ENCODE results near the gene CCDC39.

The CCDC39 gene

GRCh38 chr3:180683816-180684215 is 4.5 kb upstream of the CCDC39 start:
- no peak overlapping the region for H3K9ac ChIP-seq (ENCODE audit: low read length)
- H3K27ac ChIP-seq (ENCODE audit: low read depth, low read length): no peak overlapping the region
- no peaks in the 10 kb centered on the region for H3K36me3 ChIP-seq (ENCODE audit: control insufficient read depth, insufficient read depth, low read length)
- H3K4me3 ChIP-seq (ENCODE audit: low read depth, low read length): no peak overlapping the region
- no peaks in the 10 kb centered on the region for H3K9me3 ChIP-seq (ENCODE audit: control insufficient read depth, insufficient read depth, low read depth, low read length)
- 0 out of 2 replicates have a peak, but pooled peaks cover 4% of the 10 kb centered on the region for H3K4me1 ChIP-seq (ENCODE audit: control insufficient read depth, insufficient read depth, low read length)
- H3K27me3 ChIP-seq (ENCODE audit: control insufficient read depth, insufficient read depth, low read length): peaks cover 5% of the 10 kb centered on the region; the same call in 1 of the 2 replicates

DNA sequence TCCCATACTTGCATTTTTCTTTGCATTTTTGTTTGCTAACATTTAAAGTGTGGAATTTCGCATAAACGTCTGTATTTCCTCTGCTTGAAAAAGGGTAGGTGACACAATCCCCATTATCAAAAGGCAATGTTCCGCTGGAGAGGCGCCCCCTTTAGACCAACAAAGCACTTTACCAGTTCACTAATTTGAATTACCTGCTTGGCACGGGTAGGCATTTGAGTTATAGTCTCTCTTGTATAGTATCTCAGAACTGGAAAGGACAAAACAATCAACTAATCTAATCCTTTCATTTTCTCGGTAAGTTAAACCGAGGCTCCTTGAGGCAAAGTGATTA is 775 bp upstream of the CCDC39 start:
- Histone ChIP-seq H3K9me3 (ENCODE audit: control insufficient read depth, insufficient read depth, low read depth, low read length) (no peaks in the 10 kb centered on the region), H3K4me3 (ENCODE audit: low read depth, low read length) (peak overlapping the region; percentile 87), H3K36me3 (ENCODE audit: control insufficient read depth, insufficient read depth, low read length) (no peaks in the 10 kb centered on the region), H3K9ac (ENCODE audit: low read length) (peak overlapping the region; percentile 46), H3K27me3 (ENCODE audit: control insufficient read depth, insufficient read depth, low read length) (peaks cover 17% of the 10 kb centered on the region), H3K27ac (ENCODE audit: low read depth, low read length) (no peak overlapping the region), H3K4me1 (ENCODE audit: control insufficient read depth, insufficient read depth, low read length) (0 out of 2 replicates have a peak, but pooled peaks cover 4% of the 10 kb centered on the region)

- no peaks in the 10 kb centered on the region for H3K9me3 ChIP-seq (ENCODE audit: control insufficient read depth, insufficient read depth, low read depth, low read length)
- H3K4me1 ChIP-seq (ENCODE audit: control insufficient read depth, insufficient read depth, low read length): no peaks in the 10 kb centered on the region
- peak overlapping the region; percentile 87 for H3K4me3 ChIP-seq (ENCODE audit: low read depth, low read length)
- H3K27ac ChIP-seq (ENCODE audit: low read depth, low read length): no peak overlapping the region
- no peak overlapping the region for H3K9ac ChIP-seq (ENCODE audit: low read length)
- no peaks in the 10 kb centered on the region for H3K36me3 ChIP-seq (ENCODE audit: control insufficient read depth, insufficient read depth, low read length)
- peaks cover 17% of the 10 kb centered on the region for H3K27me3 ChIP-seq (ENCODE audit: control insufficient read depth, insufficient read depth, low read length)
These were observed 1.1 kb downstream of the CCDC39 start for GRCh38 chr3:180678231-180678630.

- Histone ChIP-seq H3K4me1 (ENCODE audit: control insufficient read depth, insufficient read depth, low read length) (peaks cover 5% of the 10 kb centered on the region; the same call in 1 of the 2 replicates), H3K27me3 (ENCODE audit: control insufficient read depth, insufficient read depth, low read length) (no peaks in the 10 kb centered on the region), H3K4me3 (ENCODE audit: low read depth, low read length) (no peak overlapping the region), H3K9ac (ENCODE audit: low read length) (no peak overlapping the region), H3K27ac (ENCODE audit: low read depth, low read length) (no peak overlapping the region), H3K9me3 (ENCODE audit: control insufficient read depth, insufficient read depth, low read depth, low read length) (no peaks in the 10 kb centered on the region), H3K36me3 (ENCODE audit: control insufficient read depth, insufficient read depth, low read length) (no peaks in the 10 kb centered on the region)
These were observed 17.8 kb downstream of the CCDC39 start for GRCh38 chr3:180661444-180661843.

DNA sequence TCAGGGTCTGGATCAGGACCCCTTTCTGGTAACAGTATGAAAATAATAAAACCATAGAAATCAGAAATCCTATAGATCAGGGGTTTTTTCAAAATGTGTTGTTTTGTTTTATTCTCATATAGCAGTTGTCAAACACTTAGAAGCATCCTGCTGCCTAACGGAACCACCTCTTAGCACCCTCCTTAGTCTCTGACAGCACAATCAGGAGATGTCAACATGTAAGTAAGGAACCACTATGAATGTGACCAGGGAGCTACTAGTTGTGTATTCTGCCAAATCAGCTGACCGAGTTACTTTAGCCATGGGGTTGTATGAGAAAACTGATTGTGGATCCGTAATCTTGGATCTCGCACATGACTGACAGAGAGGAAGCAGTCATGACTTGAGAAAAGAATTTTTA is 22.2 kb downstream of the CCDC39 start:
- no peaks in the 10 kb centered on the region for H3K36me3 ChIP-seq (ENCODE audit: control insufficient read depth, insufficient read depth, low read length)
- no peaks in the 10 kb centered on the region for H3K9me3 ChIP-seq (ENCODE audit: control insufficient read depth, insufficient read depth, low read depth, low read length)
- H3K4me3 ChIP-seq (ENCODE audit: low read depth, low read length): no peak overlapping the region
- no peak overlapping the region for H3K9ac ChIP-seq (ENCODE audit: low read length)
- H3K27me3 ChIP-seq (ENCODE audit: control insufficient read depth, insufficient read depth, low read length): no peaks in the 10 kb centered on the region
- peaks cover 8% of the 10 kb centered on the region; the same call in 1 of the 2 replicates for H3K4me1 ChIP-seq (ENCODE audit: control insufficient read depth, insufficient read depth, low read length)
- no peak overlapping the region for H3K27ac ChIP-seq (ENCODE audit: low read depth, low read length)

GRCh38 chr3:180656406-180656805 is 22.9 kb downstream of the CCDC39 start:
- Histone ChIP-seq H3K27me3 (ENCODE audit: control insufficient read depth, insufficient read depth, low read length) (no peaks in the 10 kb centered on the region), H3K4me3 (ENCODE audit: low read depth, low read length) (no peak overlapping the region), H3K27ac (ENCODE audit: low read depth, low read length) (no peak overlapping the region), H3K9me3 (ENCODE audit: control insufficient read depth, insufficient read depth, low read depth, low read length) (no peaks in the 10 kb centered on the region), H3K4me1 (ENCODE audit: control insufficient read depth, insufficient read depth, low read length) (peaks cover 8% of the 10 kb centered on the region; the same call in 1 of the 2 replicates), H3K36me3 (ENCODE audit: control insufficient read depth, insufficient read depth, low read length) (no peaks in the 10 kb centered on the region), H3K9ac (ENCODE audit: low read length) (no peak overlapping the region)

DNA sequence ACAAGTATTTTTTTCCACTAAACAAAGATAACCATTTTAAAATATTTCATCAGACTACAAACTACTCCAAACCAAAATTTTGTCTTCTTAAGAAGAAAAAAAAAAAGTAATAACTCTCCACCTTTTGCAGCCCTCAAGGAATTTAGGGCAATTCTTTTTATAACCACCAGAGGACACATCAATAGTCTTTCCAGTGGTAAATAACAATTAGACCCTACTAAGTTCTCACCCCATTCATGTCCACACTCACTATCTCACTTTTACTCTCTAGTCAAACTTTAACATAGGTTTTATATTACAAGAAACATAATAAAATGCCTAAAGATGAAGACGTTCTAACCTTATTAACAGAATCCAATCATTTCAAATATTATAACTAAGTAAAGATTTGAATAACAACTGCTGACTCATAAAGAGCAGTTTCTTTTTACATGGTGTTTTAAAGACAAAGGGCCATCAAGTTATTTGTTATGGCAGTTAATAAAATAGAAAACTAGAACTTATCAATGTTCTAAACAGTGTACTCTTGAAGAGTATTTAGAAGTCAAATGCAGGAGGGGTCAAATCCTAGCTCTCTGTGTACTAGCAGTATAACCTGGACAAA is 33.0 kb downstream of the CCDC39 start:
- no peaks in the 10 kb centered on the region for H3K27me3 ChIP-seq (ENCODE audit: control insufficient read depth, insufficient read depth, low read length)
- no peak overlapping the region for H3K4me3 ChIP-seq (ENCODE audit: low read depth, low read length)
- H3K27ac ChIP-seq (ENCODE audit: low read depth, low read length): no peak overlapping the region
- H3K4me1 ChIP-seq (ENCODE audit: control insufficient read depth, insufficient read depth, low read length): no peaks in the 10 kb centered on the region
- no peaks in the 10 kb centered on the region for H3K36me3 ChIP-seq (ENCODE audit: control insufficient read depth, insufficient read depth, low read length)
- H3K9me3 ChIP-seq (ENCODE audit: control insufficient read depth, insufficient read depth, low read depth, low read length): no peaks in the 10 kb centered on the region
- no peak overlapping the region for H3K9ac ChIP-seq (ENCODE audit: low read length)

GRCh38 chr3:180640987-180641386 is 38.3 kb downstream of the CCDC39 start:
- no peak overlapping the region for H3K27ac ChIP-seq (ENCODE audit: low read depth, low read length)
- no peaks in the 10 kb centered on the region for H3K4me1 ChIP-seq (ENCODE audit: control insufficient read depth, insufficient read depth, low read length)
- H3K9ac ChIP-seq (ENCODE audit: low read length): no peak overlapping the region
- H3K27me3 ChIP-seq (ENCODE audit: control insufficient read depth, insufficient read depth, low read length): no peaks in the 10 kb centered on the region
- H3K4me3 ChIP-seq (ENCODE audit: low read depth, low read length): no peak overlapping the region
- H3K9me3 ChIP-seq (ENCODE audit: control insufficient read depth, insufficient read depth, low read depth, low read length): no peaks in the 10 kb centered on the region
- H3K36me3 ChIP-seq (ENCODE audit: control insufficient read depth, insufficient read depth, low read length): no peaks in the 10 kb centered on the region

- Histone ChIP-seq H3K9ac (ENCODE audit: low read length) (no peak overlapping the region), H3K36me3 (ENCODE audit: control insufficient read depth, insufficient read depth, low read length) (no peaks in the 10 kb centered on the region), H3K9me3 (ENCODE audit: control insufficient read depth, insufficient read depth, low read depth, low read length) (no peaks in the 10 kb centered on the region), H3K4me3 (ENCODE audit: low read depth, low read length) (no peak overlapping the region), H3K27ac (ENCODE audit: low read depth, low read length) (no peak overlapping the region), H3K27me3 (ENCODE audit: control insufficient read depth, insufficient read depth, low read length) (no peaks in the 10 kb centered on the region), H3K4me1 (ENCODE audit: control insufficient read depth, insufficient read depth, low read length) (no peaks in the 10 kb centered on the region)
These were observed 45.6 kb downstream of the CCDC39 start for GRCh38 chr3:180633722-180634121.

- no peaks in the 10 kb centered on the region for H3K27me3 ChIP-seq (ENCODE audit: control insufficient read depth, insufficient read depth, low read length)
- H3K9ac ChIP-seq (ENCODE audit: low read length): no peak overlapping the region
- H3K27ac ChIP-seq (ENCODE audit: low read depth, low read length): no peak overlapping the region
- H3K36me3 ChIP-seq (ENCODE audit: control insufficient read depth, insufficient read depth, low read length): no peaks in the 10 kb centered on the region
- H3K4me1 ChIP-seq (ENCODE audit: control insufficient read depth, insufficient read depth, low read length): no peaks in the 10 kb centered on the region
- no peaks in the 10 kb centered on the region for H3K9me3 ChIP-seq (ENCODE audit: control insufficient read depth, insufficient read depth, low read depth, low read length)
- no peak overlapping the region for H3K4me3 ChIP-seq (ENCODE audit: low read depth, low read length)
These were observed 48.0 kb downstream of the CCDC39 start for GRCh38 chr3:180631317-180631716.

DNA sequence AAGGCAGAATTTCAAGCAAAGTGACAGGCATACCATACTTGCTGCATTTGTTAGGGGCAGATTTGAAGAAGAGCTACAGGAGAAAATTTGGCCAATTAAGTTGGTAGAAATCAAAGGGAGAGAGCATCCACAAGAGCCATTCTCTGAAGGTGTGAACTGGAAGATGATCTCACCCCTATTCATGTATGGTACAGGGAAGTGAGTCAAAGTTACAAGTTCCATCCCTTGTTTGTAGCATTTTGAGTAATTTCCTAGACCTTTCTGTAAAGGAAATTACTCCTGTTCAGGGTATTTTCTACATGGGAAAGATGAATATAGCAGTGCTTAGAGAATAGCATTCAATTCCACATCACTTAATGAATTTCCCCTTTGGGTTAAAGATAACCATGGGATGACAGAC is 48.9 kb downstream of the CCDC39 start:
- H3K9ac ChIP-seq (ENCODE audit: low read length): no peak overlapping the region
- no peaks in the 10 kb centered on the region for H3K9me3 ChIP-seq (ENCODE audit: control insufficient read depth, insufficient read depth, low read depth, low read length)
- H3K27ac ChIP-seq (ENCODE audit: low read depth, low read length): no peak overlapping the region
- no peaks in the 10 kb centered on the region; the same call in 1 of the 2 replicates for H3K36me3 ChIP-seq (ENCODE audit: control insufficient read depth, insufficient read depth, low read length)
- H3K27me3 ChIP-seq (ENCODE audit: control insufficient read depth, insufficient read depth, low read length): no peaks in the 10 kb centered on the region
- no peak overlapping the region for H3K4me3 ChIP-seq (ENCODE audit: low read depth, low read length)
- H3K4me1 ChIP-seq (ENCODE audit: control insufficient read depth, insufficient read depth, low read length): no peaks in the 10 kb centered on the region; the same call in 1 of the 2 replicates

Data from HUES6 (cell line).